ENCODE measurements around the gene UGT1A4.

UGT1A4 gene

DNA sequence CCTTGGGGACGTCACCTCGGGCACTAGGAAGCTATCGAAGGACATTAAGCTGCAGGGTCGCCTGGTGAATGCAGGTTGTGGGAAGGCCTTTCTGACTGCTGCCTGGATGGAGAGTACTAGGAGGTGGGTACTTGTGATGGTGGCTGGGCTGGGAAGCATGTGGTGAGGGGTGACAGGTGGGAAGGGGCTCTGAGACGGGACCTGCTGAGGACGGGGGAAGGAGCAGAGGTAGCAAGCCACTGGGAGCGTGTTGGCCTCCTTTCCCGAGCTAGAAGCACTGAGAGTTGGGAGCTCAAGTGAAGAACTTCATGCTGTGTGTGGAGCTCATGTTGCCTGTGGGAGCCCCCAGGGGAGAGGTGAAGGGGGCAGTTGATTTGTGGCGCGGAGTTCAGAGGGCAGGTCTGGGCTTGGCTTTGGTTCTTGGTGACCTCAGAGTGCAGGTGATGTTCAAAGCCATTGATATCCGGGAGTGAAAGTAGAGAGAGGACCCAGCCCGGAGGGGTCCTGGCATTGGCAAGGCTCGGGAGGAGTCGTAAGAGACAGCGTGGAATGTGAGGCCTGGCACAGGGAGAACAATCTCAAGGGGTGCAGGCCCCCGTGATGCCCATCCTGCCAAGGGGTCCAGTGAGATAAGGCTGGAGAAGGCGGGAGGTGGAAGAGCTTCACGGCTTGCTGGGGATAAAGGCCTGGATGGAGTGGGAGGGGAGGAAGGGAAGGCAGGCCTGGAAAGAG lies 72.8 kb downstream of the UGT1A4 start:
- no peak for DNase-seq (ENCODE audit: low read depth)

DNA sequence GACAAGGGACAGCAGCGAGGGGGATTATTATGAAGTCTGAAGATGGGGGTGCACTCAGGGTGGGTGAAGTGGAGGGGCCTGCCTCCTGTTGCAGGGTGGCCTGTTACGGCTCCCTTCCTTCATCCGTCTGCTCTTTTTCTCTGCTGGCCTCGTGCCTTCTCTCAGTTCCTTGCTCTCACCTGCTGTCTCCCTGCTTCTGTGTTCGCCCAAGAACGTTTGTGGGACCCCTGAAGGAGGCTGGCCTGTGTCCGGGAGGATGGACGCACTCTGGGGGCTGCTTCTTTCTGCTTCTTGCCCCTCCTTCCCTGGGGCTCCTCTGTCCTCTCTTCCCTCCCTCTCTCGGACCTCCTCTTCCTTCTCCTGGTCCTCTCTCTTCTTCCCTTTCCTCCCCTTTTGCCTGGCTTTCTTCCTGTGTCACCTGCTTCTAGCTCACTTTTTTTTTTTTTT lies 73.4 kb downstream of the UGT1A4 start:
- no peak for DNase-seq (ENCODE audit: low read depth)

DNA sequence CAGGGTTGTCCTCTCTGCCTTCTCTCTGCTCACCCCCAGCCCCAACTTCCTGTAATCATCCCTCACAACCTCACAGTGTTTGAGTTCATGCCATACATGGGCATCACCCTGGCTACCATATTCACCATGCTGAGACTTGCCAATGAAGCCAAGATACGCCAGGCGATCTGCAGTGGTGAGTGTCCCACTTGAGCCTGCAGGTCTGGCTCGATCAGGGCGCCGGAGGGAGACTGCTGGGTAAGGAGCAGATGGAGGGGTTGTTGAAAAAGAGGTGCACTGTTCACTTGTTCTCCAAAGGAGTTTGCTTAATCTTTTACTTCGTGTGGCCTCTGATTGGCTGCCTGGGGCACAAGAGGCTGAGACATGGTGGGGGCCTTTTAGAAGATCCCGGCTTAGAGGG lies 74.2 kb downstream of the UGT1A4 start:
- DNase-seq (ENCODE audit: low read depth) = no peak

DNA sequence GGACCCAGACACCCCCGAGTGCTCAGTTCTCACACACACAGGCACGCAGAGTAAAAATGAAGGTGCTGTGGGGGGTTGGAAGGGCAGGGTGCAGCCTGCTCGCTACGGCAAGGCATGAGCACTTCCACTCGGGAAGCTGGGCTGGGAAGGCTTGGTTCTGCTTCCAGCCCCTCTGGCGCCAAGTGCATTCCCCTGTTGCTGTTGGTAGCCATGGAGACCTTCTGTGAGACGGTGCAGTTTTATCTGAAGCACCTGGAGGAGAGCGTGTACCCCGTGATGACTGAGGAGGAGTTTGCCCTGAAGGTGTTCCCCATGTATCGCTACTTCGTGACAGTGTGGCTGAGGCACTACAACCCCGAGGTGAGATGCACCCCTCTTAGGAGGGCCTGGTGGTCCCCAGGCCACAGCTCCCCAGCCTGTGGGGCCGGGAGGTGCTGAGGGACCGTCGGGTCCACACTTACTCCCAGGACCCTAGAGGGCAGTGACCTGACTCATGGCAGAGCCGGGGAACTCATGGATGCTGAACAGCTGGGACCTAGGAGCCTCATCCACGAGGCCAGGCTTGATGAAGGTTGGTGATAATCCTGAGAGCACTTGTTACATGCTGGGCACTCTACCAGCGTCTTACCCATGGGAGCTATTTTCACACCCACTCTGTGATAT lies 75.1 kb downstream of the UGT1A4 start:
- no peak for DNase-seq (ENCODE audit: low read depth)

DNA sequence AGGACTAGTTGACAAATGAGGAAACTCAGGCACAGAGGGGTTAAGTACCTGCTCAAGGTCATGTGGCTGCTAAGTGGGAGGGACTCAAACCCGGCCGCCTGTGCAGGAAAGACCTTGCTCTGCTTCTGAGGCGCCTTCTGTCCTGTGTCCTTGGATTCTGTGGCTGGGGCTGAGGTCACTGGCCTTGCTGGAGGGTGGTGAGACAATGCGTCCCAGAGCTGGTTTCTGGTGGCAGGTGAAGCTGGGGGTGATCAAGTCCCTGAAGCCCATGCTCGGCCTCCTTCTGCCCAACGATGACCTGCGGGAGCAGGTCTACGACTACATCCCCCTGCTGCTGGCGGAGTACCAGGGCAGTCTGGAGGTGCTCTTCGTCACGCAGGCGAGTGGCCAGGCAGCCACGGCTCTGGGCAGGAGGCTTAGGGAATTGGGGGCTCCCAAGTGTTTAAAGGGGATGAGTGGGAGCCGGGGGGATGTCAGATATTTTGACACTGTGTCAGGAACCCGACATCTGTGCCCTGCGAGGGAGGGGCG lies 75.7 kb downstream of the UGT1A4 start:
- no peak for DNase-seq (ENCODE audit: low read depth)

DNA sequence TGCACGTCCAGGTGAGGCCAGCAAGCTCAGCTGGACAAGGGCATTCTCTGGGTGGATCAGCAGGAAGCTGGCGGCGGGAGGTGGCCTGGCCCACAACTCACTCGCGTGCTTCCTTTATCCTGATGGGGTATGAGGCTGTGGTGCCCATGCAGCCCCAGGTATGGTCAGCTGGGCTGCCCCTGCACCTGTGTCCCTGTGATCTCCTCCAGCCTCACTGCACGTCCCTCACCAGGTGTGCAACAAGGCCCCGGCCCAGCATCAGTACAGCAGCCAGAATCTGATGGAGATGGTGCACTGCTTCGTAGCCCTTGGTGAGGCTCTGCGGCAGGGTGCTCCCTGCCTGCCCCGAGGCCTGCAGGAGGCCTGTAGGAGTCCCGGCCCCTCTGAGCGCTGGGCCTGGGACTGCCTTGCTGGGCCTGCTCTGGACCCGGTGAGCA lies 77.2 kb downstream of the UGT1A4 start:
- no peak for DNase-seq (ENCODE audit: low read depth)

DNA sequence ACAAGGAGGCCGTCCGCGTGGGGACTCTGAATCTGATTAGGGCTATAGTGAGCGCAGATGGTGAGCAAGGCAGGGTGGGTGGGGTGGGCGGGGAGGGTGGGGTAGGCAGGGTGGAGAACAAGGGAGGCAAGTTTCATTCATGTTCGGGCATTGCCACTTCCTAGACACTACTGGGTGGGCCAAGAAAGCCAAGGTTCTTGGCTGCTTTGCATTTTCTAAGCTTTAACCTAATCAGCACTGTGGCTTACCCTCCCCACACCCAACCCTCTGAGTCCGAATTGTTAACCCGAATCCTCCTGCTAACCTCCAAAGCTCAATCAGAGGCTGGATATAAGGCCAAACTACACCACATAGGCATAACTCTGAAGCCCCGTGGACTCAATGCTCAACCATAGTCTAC lies 77.7 kb downstream of the UGT1A4 start:
- DNase-seq (ENCODE audit: low read depth) = no peak

DNA sequence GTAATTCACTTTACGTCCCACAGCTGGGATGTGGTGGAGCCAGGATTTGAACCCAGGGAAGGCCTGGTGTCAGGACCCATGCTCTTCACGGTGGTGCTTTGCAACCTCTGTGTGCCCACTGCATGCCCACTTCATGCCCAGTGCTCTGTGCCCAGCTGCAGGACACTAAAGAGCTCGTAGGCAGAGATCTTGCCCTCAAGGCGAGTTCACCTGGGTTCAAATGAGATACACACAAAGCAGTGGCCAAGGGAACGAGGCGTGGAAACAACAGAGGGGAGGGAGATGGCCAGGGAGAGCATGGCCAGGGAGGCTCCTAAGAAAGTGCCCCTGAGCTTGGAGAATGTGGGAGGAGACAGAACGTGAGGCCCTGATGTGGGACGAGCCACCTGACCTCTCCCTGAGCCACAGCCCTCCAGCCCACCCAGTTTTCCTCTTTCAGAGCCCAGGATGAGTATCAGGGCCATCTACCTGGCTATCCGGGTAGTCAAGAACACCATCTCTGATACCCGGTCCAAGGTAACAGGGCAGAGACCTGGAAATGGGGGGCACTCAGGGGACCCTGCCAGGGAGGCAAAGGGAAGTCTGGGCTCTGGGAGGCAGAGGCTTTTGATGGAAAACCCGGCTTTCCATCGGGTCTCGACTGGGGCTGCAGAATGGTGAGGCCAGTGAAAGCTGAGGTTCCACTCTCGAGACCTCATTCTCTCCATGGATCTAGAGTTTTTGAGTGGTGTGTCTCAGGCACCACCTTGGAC lies 80.0 kb downstream of the UGT1A4 start:
- no peak for DNase-seq (ENCODE audit: low read depth)

DNA sequence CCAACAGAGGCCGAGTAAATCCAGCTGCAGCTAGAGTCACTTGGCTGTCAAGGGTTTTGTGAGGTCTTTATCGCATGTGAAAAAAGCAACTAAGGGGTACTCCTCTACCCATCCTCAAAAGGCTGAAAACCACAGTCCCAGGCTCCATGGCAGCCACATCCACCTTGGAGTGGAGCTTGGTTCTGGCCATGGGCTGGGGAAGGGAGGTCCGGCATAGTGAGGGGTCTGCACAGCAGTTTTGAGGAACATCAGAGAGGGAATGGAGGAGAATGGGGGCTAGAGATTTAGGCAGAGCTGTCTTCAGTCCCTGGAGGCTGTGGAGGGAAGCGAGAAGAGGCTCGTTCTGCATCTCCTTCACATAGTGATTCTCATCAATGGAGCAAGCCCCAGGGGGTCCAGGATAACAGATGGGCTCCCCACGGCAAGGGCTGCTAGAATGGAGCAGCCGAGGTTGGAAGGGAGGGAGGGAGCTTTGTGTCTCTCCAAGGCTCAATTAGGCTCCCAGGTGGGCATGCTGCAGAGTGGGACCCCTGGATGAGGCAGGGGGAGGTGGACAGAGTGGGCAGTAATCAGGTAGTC lies 80.6 kb downstream of the UGT1A4 start:
- no peak for DNase-seq (ENCODE audit: low read depth)

DNA sequence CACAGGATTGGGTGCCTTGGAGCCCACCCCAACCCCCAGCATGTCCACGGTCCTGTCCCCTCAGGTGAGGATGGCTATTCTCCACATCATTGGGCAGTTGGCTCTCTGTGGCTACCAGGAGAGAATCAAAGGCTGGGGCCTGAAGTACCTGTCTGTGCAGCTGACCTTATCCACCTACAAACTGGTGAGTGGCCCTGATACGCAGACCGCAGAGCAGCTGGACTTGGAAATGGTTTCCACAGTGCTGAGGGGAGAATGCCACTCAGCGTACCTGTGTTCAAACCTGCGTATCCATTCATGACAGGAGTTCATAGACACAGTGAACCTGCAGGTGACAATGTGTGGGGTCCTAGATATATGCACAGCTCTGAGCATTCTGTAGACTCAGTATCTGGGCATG lies 81.2 kb downstream of the UGT1A4 start:
- DNase-seq (ENCODE audit: low read depth) = no peak

DNA sequence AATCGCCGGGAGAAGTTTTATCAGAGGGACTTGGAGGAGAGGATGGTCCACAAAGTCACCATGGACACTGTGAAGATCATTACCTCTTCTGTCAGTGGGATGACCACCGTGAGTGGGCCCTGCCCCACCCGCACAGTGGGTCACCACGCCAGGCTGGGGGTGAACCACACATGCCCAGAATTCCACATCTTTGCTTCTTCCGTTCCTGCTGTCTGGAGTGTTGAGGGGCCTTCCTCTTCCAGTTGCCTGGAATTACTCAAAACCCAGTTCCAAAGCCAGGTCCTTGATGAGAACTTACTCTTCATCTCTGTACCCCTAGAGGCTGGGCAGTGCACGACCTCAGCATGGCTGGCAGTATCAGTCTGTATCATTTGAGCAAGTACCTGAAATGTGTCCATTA lies 81.7 kb downstream of the UGT1A4 start:
- no peak for DNase-seq (ENCODE audit: low read depth)

DNA sequence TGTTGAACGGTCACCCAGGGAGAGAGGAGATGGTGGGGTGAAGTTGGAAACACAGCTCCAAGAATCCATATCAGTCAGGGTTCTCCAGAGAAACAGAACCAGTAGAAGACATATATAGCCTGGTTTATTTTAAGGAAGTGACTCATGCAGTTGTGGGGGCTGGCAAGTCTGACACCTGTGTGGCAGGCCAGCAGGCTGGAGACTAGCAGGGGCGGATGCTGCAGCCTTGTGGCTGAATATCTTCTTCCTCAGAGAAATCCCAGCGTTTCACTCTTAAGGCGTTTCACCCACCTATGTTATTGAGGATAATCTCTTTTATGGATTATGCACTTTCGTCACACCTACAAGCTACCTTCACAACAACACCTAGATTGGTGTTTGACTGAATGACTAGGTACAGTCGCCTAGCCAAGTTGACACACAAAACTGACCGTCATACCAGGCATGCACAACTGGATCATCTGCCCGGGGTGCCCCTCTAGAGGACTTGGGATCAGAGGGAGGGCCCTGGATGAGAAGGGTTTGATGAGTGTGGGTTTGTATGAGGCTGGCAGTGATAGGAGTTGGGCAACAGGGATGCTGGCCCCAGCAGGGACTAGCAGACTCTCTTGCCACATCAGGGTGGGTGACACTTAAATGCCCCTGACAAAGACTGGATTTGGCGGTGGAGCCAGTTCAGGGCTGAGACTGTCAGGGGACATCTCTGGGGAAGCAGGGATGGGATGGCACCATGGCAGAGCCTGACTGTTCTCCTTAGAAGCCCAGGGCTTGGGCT lies 83.0 kb downstream of the UGT1A4 start:
- DNase-seq (ENCODE audit: low read depth) = peak; percentile 29

DNA sequence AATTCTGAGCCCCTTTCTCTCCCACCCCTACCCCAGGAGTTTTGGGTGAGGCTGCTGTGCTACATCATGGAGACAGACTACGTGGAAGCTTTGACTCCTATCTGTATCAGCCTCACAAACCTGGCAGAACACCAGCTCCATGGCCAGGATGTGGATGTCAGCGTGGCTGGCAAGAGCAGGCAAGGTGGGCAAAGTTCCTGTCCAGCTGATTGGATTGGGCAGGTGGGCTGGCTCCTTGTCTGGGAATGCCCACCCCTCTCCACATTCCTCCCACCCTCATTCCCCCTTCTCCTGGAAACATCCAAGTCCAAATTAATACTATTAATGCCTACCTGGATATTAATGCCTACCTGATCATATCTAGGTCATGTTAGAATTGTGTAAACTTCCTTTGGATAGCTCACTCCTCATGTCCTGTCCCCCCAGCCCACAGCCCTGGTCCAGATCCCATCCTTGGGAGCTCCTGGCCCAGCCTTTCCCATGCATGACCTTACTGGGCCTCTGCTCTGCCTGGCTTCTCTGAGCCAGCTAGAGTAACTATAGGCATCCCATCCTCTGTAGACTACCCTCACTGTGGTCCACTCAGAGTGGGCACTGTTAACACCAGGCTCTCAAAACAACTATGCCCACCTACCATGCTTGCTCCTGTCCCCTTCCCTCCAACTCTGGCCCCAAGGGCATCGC lies 83.7 kb downstream of the UGT1A4 start:
- no peak for DNase-seq (ENCODE audit: low read depth)

DNA sequence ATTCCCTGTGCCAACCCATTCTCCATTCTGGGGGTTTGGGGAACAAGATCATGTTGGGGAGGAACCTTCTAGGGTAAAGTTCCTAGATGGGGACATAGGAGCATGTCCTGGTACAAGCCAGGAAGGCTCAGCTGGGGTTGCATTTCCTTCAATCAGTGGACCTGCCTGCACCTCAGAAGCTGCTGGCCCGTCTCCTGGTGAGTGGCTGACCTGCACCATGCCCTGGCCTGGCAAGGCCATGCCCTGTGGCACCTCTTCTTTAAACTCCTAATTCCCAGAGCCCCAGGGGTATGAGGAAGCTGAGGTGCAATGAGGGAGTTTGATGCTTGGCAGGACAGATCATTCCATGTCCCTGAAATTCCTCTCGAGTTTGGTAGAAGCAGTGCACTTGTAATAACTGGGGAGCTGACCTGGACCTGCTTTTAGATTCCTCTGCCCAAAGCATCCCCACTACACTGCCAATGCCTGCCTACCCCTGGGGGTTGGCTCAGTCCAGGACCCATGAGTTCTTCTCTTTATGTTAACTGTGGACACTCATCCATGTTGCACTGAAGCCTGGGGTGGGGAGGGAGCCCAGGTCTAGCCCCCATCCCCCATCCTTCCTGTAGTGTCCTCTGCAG lies 84.9 kb downstream of the UGT1A4 start:
- DNase-seq (ENCODE audit: low read depth) = no peak

DNA sequence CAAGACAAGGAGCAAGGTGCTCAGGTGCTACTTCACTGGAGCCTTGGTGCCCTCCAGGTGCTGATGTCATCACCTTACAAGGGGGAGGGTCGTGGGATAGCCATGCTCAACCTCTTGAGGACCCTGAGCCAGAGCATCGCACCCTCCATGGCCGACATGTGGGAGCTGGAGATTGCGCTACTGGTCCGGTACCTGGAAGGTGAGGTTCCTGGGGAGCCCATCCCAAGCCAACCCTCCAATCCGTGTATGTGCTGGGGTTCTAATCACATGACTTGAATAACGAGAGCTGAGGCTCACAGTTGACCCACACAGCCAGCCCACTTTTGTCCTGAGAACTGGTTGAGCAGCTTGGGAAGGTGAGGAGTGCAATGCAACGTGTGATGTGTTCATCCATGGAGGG lies 85.5 kb downstream of the UGT1A4 start:
- no peak for DNase-seq (ENCODE audit: low read depth)

DNA sequence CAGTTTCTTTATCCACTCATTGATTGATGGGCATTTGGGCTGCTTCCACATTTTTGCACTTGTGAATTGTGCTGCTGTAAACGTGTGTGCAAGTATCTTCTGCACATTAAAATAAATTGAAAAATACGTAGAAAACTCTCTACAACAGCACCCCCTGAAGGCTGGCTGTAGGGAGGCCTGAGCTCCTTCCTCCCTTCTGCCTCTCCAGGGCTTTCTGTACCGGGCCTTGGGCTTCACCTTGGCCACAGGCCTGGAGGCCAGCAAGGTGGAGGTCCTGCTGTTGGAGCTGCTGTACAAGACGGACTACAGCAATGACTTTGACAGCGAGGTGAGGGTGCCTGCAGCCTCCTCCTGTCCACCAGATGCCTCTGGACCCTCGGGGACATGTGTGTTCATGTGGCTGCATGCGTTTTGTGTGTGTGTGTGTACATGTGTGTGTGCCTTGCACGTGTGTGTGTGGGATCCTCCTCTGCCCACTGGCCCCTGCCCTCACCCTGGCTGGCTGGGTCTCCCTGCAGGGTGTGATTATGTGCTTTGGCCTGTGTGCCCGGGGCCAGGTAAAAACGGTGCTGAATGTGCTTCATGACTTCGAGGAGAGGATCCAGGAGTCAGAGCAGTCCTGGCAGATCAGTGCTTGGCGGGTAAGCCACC lies 88.8 kb downstream of the UGT1A4 start:
- DNase-seq (ENCODE audit: low read depth) = no peak

DNA sequence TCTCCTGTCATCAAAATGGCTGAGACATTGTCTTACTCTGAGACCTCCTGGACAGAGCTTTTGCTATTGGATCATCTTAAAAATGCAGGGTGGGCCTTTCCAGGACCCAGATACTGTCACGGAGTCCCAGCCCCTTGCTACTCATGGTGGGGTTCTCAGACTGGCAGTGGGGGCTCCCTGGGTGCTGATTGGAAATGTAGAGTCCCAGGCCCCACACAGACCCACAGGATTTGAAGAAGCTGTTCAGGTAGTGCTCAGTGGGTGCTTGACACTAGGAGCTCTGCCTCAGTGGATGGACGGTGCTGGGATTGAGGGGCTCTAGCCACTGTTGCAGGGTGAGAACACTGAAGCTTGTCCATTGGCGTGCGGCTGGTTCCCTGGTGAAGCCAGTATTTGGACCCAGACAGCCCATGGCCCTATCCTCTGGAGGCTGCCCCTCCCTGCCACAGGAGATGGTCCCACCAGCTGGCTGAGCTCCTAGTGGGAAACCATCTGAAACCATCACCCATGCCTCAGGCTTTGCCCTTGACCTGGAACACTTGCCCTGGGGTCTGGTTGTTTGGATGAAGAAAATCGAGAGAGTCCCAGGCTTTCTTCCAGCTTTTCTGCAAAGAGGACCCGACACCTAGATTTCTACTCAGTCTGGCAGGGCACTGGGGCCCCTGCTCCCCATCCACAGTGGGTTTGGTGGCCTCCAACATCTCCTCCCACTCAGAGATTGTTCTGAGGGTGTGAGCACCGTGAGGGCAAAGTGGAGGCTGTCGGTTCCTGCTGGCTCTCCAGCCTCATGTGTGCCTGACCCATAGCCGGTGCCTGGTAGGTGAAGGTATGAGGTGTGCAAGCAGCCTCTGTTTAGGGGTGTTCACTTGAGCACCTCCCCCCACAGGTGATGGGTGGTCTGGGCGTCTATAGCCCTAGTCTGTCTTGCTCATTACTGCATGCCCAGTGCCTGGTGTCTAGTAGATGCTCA lies 89.7 kb downstream of the UGT1A4 start:
- DNase-seq (ENCODE audit: low read depth) = no peak

DNA sequence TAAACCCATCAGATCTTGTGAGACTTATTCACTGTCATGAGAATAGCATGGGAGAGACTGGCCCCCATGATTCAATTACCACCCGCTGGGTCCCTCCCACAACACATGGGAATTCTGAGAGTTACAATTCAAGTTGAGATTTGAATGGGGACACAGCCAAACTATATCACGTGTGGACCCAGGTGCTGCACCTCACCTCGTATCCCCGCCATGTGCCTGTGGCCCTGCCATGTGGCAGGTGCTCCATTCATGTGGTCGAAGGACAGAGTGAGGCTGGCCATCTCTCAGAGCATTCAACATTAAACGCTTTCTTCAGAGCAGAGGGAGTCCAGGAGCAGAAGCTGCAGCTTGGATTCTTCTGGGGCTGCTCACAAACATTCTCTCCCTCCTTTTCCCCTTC lies 91.8 kb downstream of the UGT1A4 start:
- DNase-seq (ENCODE audit: low read depth) = no peak

DNA sequence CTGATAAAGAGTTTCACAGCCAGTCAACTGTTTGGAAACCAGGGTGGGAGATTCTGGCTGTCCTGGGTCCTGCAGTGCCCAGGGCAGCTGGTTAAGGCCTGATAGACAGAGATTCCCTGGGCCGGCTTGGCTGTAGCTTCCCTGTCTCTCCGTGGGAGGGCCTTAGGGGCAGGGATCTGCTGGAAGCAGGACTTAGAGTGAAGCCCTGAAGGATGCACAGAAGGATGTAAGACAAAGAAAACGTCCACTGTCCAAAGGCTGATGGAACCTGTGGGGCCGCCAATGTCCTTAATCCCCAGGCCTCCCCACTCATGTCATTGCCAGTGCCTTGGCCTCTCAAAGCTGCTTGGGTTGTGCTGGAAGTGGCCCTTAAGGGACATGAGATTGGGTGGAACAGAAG lies 92.6 kb downstream of the UGT1A4 start:
- no peak for DNase-seq (ENCODE audit: low read depth)
